Skeletal muscle satellite cell (primary cell): Measurements from ENCODE around the gene ZNF101.
"Not testable (repeated sequence)": the region's sequence is repeated elsewhere in the genome, so short reads cannot be mapped to it uniquely, and the experiment has no call there.

Source experiments
- H3K27me3 ChIP-seq: 2 replicates; pipeline ENCODE4 v1.7.0; 2013; ENCODE audit warnings: low read length; ENCODE audit not compliant: control insufficient read depth, insufficient read depth
- H3K36me3 ChIP-seq: 2 replicates; pipeline ENCODE4 v1.7.0; 2013; ENCODE audit warnings: mild to moderate bottlenecking, control low read depth, low read length; ENCODE audit not compliant: insufficient read depth
- H3K4me1 ChIP-seq: 2 replicates; pipeline ENCODE4 v1.7.0; 2013; ENCODE audit warnings: low read length; ENCODE audit not compliant: control insufficient read depth, insufficient read depth
- H3K4me2 ChIP-seq: 2 replicates; pipeline ENCODE4 v1.7.0; 2013; ENCODE audit warnings: mild to moderate bottlenecking, low read length
- H3K4me3 ChIP-seq: 2 replicates; pipeline ENCODE4 v1.7.0; 2013; ENCODE audit warnings: low read length
- H3K9ac ChIP-seq: 2 replicates; pipeline ENCODE4 v1.7.0; 2013; ENCODE audit warnings: mild to moderate bottlenecking, low read depth, low read length, moderate library complexity
- H3K9me3 ChIP-seq: replicated peaks from 2 replicates; pipeline ENCODE4 v1.7.0; 2013; ENCODE audit warnings: mild to moderate bottlenecking, control low read depth, low read length

ZNF101 gene

DNA sequence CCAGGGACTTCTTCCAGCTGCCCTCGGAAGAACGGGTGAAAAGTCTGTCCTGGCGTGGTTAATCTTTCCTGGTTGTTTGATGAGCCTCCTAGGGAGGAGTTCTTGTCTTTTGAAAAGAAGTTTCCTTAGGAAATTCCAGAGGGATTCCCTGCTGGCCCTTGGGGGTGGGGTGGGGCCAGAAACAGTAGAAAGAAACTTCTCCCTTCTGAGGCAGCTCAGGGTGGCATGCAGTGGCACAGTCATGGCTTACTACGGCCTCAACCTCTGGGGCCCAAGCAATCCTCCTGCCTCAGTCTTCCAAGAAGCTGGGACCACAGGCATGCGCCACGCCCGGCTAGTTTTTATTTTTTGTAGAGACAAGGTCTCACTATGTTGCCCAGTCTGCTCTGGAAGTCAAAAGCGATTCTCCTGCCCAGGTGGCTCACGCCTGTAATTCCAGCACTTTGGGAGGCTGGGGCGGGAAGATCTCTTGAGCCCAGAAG is 1.5 kb downstream of the ZNF101 start:
- no peak overlapping the region for H3K9ac ChIP-seq
- H3K9me3 ChIP-seq: no peaks in the 10 kb centered on the region
- no peaks in the 10 kb centered on the region for H3K27me3 ChIP-seq
- H3K4me1 ChIP-seq: peaks cover 8% of the 10 kb centered on the region
- peak overlapping the region; percentile 91 for H3K4me2 ChIP-seq
- no peaks in the 10 kb centered on the region for H3K36me3 ChIP-seq
- H3K4me3 ChIP-seq: peak overlapping the region; percentile 90

DNA sequence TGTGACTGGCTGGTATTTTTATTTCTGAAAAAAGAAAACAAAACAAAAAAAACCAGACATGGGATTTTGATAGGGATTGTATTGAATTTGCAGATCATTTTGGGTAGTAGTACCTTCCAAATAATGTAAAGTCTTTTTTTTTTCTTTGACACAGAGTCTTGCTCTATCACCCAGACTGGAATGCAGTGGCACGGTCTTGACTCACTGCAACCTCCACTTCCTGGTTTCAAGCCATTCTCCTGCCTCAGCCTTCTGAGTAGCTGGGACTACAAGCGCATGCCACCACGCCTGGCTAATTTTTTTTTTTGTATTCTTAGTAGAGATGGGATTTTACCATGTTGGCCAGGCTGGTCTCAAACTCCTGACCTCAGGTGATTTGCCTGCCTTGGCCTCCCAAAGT is 4.2 kb downstream of the ZNF101 start:
- peaks cover 19% of the 10 kb centered on the region for H3K36me3 ChIP-seq
- no peaks in the 10 kb centered on the region for H3K9me3 ChIP-seq
- no peaks in the 10 kb centered on the region for H3K27me3 ChIP-seq

DNA sequence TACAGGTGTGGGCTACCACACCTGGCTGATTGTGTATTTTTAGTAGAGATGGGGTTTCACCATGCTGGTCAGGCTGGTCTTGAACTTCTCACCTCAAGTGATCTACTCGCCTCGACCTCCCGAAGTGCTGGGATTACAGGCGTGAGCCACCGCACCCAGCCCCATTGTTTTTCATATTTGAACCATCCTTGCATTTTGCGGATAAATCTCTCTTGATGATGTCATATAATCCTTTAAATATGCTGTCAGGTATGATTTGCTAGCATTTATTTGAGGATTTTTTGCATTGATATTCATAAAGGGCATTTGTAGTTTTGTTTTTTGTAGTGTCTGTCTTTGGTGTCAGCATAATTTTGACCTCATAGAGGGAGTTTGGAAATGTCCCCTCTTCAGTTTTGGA is 5.7 kb downstream of the ZNF101 start:
- H3K4me1 ChIP-seq: peaks cover 5% of the 10 kb centered on the region
- peaks cover 7% of the 10 kb centered on the region for H3K9me3 ChIP-seq
- H3K36me3 ChIP-seq: peaks cover 34% of the 10 kb centered on the region
- H3K4me2 ChIP-seq: no peak overlapping the region
- no peaks in the 10 kb centered on the region for H3K27me3 ChIP-seq
- H3K9ac ChIP-seq: no peak overlapping the region
- H3K4me3 ChIP-seq: no peak overlapping the region

More for the DNA sequence above, 4.2 kb downstream of the ZNF101 start:
- Histone ChIP-seq H3K4me1 (peaks cover 8% of the 10 kb centered on the region), H3K4me3 (no peak overlapping the region), H3K9ac (no peak overlapping the region), H3K4me2 (no peak overlapping the region)

DNA sequence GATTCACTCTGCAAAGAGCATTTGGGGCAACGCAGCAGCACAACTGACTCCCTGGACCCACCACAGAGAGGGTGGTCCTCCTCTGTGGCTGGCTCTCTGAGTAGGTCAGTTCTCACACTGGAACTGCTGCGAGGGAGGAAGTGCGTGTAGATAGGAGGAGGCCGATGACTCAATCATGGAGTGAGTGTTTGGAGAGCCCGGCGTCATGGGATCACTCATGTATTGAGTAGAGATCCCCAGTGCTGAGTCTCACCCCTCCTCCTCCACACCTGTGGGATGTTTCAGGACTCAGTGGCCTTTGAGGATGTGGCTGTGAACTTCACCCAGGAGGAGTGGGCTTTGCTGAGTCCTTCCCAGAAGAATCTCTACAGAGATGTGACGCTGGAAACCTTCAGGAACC is 8.9 kb downstream of the ZNF101 start:
- H3K27me3 ChIP-seq: no peaks in the 10 kb centered on the region
- H3K4me3 ChIP-seq: no peak overlapping the region
- no peak overlapping the region for H3K4me2 ChIP-seq
- H3K9ac ChIP-seq: no peak overlapping the region
- H3K4me1 ChIP-seq: no peaks in the 10 kb centered on the region
- H3K9me3 ChIP-seq: peaks cover 16% of the 10 kb centered on the region
- H3K36me3 ChIP-seq: peaks cover 49% of the 10 kb centered on the region

DNA sequence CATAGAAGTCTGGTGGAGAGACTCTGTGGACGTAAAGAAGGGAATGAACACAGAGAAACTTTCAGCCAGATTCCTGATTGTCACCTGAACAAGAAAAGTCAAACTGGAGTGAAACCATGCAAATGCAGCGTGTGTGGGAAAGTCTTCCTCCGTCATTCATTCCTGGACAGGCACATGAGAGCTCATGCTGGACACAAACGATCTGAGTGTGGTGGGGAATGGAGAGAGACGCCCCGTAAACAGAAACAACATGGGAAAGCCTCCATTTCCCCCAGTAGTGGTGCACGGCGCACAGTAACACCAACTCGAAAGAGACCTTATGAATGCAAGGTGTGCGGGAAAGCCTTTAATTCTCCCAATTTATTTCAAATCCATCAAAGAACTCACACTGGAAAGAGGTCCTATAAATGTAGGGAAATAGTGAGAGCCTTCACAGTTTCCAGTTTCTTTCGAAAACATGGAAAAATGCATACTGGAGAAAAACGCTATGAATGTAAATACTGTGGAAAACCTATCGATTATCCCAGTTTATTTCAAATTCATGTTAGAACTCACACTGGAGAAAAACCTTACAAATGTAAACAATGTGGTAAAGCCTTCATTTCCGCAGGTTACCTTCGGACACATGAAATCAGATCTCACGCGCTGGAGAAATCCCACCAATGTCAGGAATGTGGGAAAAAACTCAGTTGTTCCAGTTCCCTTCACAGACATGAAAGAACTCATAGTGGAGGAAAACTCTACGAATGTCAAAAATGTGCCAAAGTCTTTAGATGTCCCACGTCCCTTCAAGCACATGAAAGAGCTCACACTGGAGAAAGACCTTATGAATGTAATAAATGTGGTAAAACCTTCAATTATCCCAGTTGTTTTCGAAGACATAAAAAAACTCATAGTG is 10.8 kb downstream of the ZNF101 start:
- Histone ChIP-seq H3K9me3 (peaks cover 16% of the 10 kb centered on the region), H3K4me2 (no peak overlapping the region), H3K27me3 (no peaks in the 10 kb centered on the region), H3K9ac (no peak overlapping the region), H3K4me3 (no peak overlapping the region), H3K36me3 (peaks cover 49% of the 10 kb centered on the region), H3K4me1 (no peaks in the 10 kb centered on the region)

DNA sequence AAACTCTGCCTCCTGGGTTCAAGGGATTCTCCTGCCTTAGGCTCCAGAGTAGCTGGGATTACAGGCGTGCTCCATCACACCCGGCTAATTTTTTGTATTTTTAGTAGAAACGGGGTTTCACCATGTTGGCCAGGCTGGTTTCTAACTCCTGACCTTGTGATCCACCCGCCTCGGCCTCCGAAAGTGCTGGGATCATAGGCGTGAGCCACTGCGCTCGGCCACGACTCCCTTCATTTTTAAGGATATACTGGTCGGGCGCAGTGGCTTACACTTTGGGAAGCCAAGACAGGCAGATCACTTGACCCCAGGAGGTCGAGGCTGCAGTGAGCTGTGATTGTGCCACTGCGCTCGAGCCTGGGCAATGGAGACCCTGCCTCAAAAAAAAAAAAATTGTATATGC is 17.5 kb downstream of the ZNF101 start:
- not testable (repeated sequence) for H3K9ac ChIP-seq, H3K9me3 ChIP-seq, H3K36me3 ChIP-seq, H3K27me3 ChIP-seq, H3K4me2 ChIP-seq, H3K4me3 ChIP-seq, H3K4me1 ChIP-seq

DNA sequence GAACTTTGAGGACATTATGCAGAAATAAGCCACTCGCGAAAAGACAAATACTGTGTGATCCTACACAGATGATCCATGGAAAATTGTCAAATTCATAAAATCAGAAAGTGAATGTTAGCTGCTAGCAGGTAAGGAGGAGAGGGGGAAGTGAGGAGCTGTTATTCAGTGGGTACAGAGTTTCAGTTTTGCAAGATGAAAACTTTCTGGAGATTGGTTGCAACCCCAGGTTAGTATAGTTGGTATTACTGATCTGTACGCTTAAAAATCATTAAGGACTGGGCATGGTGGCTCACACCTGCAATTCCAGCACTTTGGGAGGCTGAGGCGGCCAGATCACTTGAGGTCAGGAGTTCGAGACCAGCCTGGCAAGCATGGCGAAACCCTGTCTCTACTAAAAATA is 17.9 kb downstream of the ZNF101 start:
- no peak overlapping the region for H3K9ac ChIP-seq
- H3K4me2 ChIP-seq: no peak overlapping the region
- H3K9me3 ChIP-seq: no peaks in the 10 kb centered on the region
- H3K36me3 ChIP-seq: peaks cover under 1% of the 10 kb centered on the region
- H3K4me3 ChIP-seq: no peak overlapping the region
- H3K4me1 ChIP-seq: no peaks in the 10 kb centered on the region
- no peaks in the 10 kb centered on the region for H3K27me3 ChIP-seq

DNA sequence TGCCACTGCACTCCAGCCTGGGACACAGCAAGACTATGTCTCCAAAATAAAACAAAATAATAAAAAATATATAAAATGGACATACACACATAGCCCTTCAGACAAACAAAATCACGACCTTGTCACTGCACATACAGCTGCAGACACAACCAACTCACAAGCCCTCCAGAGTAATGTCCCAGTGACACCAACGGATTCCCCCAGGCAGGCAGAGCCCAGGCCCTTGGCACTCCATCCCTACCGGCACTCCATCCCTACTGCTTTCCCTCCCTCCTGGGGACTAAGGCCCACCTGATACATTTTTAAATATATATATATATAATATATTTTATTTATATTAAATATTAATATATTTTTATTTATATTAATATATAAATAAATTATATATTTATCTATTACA is 18.5 kb downstream of the ZNF101 start:
- Histone ChIP-seq H3K36me3 (no peaks in the 10 kb centered on the region), H3K9me3 (no peaks in the 10 kb centered on the region), H3K9ac (no peak overlapping the region), H3K27me3 (no peaks in the 10 kb centered on the region), H3K4me3 (no peak overlapping the region), H3K4me1 (no peaks in the 10 kb centered on the region), H3K4me2 (no peak overlapping the region)

DNA sequence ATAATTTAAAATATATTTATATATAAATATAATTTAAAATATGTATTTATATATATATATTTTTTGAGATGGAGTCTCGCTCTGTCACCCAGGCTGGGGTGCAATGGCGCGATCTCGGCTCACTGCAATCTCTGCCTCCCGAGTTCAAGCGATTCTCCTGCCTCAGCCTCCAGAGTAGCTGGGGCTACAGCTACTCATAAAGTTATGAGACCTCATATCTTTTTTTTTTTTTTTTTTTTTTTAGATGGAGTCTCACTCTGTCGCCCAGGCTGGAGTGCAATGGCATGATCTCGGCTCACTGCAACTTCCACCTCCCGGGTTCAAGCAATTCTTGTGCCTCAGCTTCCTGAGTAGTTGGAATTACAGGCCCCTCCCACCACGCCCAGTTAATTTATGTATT is 20.4 kb downstream of the ZNF101 start:
- H3K9ac ChIP-seq, H3K9me3 ChIP-seq, H3K4me2 ChIP-seq, H3K27me3 ChIP-seq, H3K4me1 ChIP-seq, H3K36me3 ChIP-seq, H3K4me3 ChIP-seq: not testable (repeated sequence)

DNA sequence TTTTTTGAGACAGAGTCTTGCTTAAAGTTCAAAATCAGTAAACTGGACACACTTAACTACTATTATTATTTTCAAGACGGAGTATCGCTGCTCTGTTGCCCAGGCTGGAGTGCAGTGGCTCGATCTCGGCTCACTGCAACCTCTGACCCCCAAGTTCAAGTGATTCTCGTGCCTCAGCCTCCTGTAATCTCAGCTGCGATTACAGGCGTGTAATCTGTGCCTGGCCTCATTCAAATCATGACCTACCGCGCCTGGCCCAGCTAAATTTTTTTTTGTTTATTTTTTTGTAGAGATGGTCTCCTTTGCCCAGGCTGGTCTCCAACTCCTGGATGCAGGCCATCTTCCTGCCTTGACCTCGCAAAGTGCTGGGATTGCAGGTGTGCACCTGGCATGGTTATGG is 23.0 kb downstream of the ZNF101 start:
- Histone ChIP-seq H3K4me1 (no peaks in the 10 kb centered on the region), H3K4me2 (no peak overlapping the region), H3K36me3 (no peaks in the 10 kb centered on the region), H3K9me3 (no peaks in the 10 kb centered on the region), H3K4me3 (no peak overlapping the region), H3K27me3 (no peaks in the 10 kb centered on the region), H3K9ac (no peak overlapping the region)

DNA sequence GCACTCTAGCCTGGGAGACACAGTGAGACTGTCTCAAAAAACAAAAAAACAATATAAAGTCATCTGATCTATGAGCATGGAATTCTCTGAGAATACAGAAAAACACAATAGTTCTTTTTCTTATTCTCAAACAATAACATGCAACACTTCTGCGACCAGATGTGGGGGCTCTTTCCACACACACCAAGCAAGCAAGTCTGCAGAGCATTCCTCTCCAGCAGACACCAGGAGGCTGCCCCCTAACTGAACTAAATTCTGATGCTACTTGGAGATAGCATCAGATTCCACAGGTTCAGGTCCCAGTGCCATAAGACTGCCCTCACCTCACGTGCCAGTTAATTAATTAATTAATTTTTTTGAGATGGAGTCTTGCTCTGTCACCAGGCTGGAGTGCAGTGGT is 27.7 kb downstream of the ZNF101 start:
- H3K9me3 ChIP-seq: no peaks in the 10 kb centered on the region
- no peaks in the 10 kb centered on the region for H3K36me3 ChIP-seq
- H3K27me3 ChIP-seq: no peaks in the 10 kb centered on the region
- H3K4me3 ChIP-seq: no peak overlapping the region
- no peak overlapping the region for H3K9ac ChIP-seq
- no peak overlapping the region for H3K4me2 ChIP-seq
- no peaks in the 10 kb centered on the region for H3K4me1 ChIP-seq

DNA sequence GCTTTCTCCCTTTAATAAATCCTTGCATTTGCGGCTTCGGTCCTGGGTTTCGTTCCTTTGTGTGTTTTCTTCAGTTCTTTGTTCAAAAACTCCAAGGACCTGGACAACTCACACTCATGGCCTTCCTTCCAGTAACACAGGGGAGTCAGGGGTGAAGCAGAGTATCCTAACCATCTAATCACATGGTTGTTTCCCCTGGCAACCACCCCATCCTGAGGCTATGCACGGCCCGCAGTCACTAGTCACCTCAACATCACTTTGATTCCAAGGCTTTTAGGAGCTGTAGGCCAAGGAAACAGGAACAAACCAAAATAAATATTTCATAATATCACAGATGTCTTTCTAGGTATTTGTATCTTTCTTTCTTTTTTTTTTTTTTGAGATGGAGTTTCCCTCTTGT is 28.9 kb downstream of the ZNF101 start:
- Histone ChIP-seq H3K36me3 (no peaks in the 10 kb centered on the region), H3K9me3 (no peaks in the 10 kb centered on the region), H3K4me1 (no peaks in the 10 kb centered on the region), H3K4me2 (no peak overlapping the region), H3K4me3 (no peak overlapping the region), H3K27me3 (no peaks in the 10 kb centered on the region), H3K9ac (no peak overlapping the region)
